A549 treated with AZD2906 at 1 μM for 4 hours (cell line): Measurements from ENCODE around the gene CFAP70. TPM values are rescaled to one million over a fixed set of nuclear protein-coding genes. Genes with fewer than 3 reads are reported as not detected.

Source experiments
- total RNA-seq: library from RNA; stranded (reverse); fragments of 200-300 nt; extraction: Qiagen RNA extraction; gene quantifications from 5 replicates; pipeline ENCODE4 v1.2.3, GENCODE V29; 2022

The CFAP70 gene
- 0.17 to 0.31 TPM (median 0.22 TPM) in 5 replicates for total RNA-seq

GRCh38 chr10:73358331-73359279, at the start of gene CFAP70:
Gene CFAP70 (minus strand): TSS chr10:73358864. CDS start chr10:73354796, 4,068 bp downstream.

DNA sequence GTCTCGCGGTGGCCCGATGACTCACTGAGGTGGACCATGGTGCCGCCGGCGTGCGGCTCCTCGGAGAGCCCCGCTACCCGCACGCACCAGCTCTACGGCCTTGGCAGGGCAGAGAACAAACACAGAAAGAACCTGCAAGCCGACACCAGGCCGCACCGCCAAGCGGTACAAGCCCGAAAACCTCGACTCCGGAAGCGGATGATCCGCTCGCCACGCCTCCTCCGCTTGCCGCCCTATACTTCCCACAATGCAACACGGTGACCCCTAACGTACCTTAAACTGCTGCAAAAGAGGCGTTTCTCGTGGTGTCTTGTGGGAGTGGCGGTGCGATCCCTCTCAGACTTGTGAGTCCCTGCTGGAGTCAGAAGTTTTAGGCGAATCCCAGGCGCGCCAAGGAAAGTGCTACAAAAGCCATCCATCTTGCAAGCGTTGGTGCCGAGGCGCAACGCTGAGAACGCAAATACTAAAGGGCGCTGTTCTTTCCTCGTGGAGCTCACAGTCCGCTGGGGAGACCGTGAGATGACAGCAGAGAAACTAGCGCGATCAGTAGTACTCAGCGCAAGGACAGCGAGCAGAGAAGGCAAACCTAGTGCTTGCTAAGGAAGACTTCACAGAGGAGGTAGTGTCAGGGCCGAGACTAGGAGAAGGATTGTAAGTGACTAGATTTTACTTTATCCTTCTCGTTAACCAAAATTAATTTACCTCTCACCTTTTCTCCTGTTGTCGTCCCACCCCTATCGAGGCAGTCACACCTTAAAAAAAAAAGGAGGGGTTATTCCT, 106.0 kb downstream of the CFAP70 start, which contains the start of gene MRPS16:
MRPS16 (minus strand) TSS at position 200 of the 780 bp plus-strand sequence; CDS start at position 38, 162 bp downstream.

DNA sequence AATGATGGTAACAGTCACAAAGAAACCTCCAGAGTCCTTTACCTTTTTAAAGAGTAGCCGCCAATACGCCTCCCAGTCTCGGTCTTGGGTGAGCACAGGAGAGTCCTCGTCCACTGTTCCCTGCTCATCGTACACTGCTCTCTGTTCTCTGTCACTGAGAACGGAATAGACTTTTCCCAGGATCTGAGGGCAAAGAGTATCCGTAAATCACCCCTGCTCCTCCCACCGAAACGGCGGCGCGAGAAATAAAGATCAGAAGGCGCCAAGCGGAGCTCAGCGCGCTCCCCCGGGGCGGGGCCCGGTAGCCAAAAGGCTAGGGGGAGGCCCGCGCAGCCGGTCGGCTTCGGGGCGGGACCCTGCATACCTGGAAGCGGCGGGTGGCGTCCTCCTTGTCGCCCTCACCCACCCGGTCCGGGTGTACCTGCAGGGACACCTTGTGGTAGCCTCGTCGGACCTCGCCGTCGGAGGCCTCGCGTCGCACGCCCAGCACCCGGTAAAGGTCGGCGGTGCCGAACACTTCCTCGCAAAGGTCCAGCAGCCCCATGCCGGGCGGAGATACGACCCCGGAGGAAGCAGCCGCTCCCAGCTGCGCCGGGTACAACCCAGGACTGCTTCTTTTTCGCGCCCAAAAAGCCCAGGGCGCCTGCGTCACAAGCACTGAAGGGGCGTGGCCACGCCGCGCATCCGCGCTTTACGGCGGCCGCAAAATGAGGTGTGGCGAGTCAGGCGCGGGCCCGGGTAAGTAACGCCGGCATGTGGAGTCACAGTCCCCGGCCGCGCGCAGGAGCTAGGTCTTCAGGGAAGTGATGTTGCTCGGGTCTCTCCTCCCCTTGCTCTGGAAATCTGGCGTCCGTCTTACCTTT, 111.8 kb downstream of the CFAP70 start, which contains the start of gene DNAJC9:
DNAJC9 (minus strand) TSS at position 610 of the 863 bp plus-strand sequence; CDS start at position 544, 66 bp downstream.

Other genes starting within 250 kb of the CFAP70 start
- 2.6 to 3.0 TPM (median 2.9 TPM) in 5 replicates for gene NUDT13, start 248.4 kb downstream of the CFAP70 start, total RNA-seq
- 23.3 to 33.0 TPM (median 24.8 TPM) in 5 replicates for gene ECD, start 190.9 kb downstream of the CFAP70 start, total RNA-seq
- 6.7 to 8.2 TPM (median 7.4 TPM) in 5 replicates for gene FAM149B1, start 190.7 kb downstream of the CFAP70 start, total RNA-seq
- 46.8 to 52.1 TPM (median 49.8 TPM) in 5 replicates for gene DNAJC9, start 111.6 kb downstream of the CFAP70 start, total RNA-seq
- 120 to 187 TPM (median 177 TPM) in 5 replicates for gene MRPS16, start 106.2 kb downstream of the CFAP70 start, total RNA-seq
- gene ANXA7, start 55.2 kb upstream of the CFAP70 start, total RNA-seq: 108 to 117 TPM (median 112 TPM) in 5 replicates
- 0.31 to 0.68 TPM (median 0.38 TPM) in 5 replicates for gene MSS51, start 74.7 kb upstream of the CFAP70 start, total RNA-seq
- 14.8 to 17.8 TPM (median 16.6 TPM) in 5 replicates for gene PPP3CB, start 137.2 kb upstream of the CFAP70 start, total RNA-seq
- gene USP54, start 232.5 kb upstream of the CFAP70 start, total RNA-seq: 8.5 to 11.4 TPM (median 10.4 TPM) in 5 replicates